ENCODE data around the gene TBX18. TPM values are rescaled to one million over a fixed set of nuclear protein-coding genes. Genes with fewer than 3 reads are reported as not detected.

TBX18 gene
- total RNA-seq, 1 donor from 2014 or later: 81.0 TPM

DNA sequence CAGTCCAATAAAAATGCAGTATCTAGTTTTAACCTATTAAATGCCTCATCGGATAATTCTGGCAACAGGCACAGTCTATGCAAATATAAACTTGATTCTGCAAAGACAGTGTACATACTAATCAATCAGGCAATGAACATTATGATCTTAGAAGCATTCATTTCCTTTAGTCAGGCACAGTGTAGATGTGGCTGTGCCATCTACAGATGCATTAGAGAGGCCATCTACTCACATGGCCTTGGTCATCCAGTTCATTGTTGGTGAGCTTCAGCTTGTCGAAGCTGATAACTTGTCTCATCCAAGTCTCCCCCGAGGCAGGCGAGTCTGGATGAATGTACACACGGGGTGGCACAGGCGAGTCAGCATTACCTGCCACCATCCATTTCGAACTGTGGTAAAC is 7.9 kb downstream of the TBX18 start:
- peak overlapping the region in 1 of 2 donors; percentile 52 for H3K4me3 ChIP-seq
- peaks cover 3 to 8% of the 10 kb centered on the region in 2 donors for H3K36me3 ChIP-seq
- TF ChIP-seq, protein P1, sequence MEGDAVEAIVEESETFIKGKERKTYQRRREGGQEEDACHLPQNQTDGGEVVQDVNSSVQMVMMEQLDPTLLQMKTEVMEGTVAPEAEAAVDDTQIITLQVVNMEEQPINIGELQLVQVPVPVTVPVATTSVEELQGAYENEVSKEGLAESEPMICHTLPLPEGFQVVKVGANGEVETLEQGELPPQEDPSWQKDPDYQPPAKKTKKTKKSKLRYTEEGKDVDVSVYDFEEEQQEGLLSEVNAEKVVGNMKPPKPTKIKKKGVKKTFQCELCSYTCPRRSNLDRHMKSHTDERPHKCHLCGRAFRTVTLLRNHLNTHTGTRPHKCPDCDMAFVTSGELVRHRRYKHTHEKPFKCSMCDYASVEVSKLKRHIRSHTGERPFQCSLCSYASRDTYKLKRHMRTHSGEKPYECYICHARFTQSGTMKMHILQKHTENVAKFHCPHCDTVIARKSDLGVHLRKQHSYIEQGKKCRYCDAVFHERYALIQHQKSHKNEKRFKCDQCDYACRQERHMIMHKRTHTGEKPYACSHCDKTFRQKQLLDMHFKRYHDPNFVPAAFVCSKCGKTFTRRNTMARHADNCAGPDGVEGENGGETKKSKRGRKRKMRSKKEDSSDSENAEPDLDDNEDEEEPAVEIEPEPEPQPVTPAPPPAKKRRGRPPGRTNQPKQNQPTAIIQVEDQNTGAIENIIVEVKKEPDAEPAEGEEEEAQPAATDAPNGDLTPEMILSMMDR (IDR thresholded peaks at IDR 0.05): no peak
- no peaks in the 10 kb centered on the region for H3K9me3 ChIP-seq
- H3K27me3 ChIP-seq: no peaks in the 10 kb centered on the region
- no peak for DNase-seq (ENCODE audit: low spot score in 2 of 2)
- peaks cover 9 to 50% of the 10 kb centered on the region in 2 donors for H3K4me1 ChIP-seq
- intact Hi-C loops (cut with DNase I): no loop called here
- peak overlapping the region; percentile 72 to 100 for H3K27ac ChIP-seq

DNA sequence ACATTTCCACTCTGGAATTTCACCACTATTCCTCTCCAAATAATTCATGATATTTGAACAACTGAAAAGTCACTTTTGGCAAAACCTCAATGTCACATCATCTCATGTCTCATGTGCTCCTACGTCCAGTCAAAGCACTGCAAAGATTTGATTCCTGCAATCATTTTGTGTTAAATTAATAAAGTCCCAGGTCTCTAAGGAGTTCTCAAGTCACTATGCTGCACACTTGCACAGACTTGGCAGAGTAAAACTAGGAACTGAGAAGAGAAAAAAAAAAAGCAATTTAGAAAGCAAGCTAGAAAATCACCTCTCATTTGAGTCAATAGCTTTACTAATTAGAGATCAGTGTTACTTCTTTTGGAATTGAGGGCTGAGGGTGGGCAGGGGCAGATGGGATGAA is 11.2 kb downstream of the TBX18 start:
- Histone ChIP-seq H3K4me3 (peak overlapping the region in 1 of 2 donors; percentile 42), H3K27me3 (no peaks in the 10 kb centered on the region), H3K9me3 (no peaks in the 10 kb centered on the region), H3K27ac (peak overlapping the region; percentile 41 to 58), H3K4me1 (peaks cover 11 to 58% of the 10 kb centered on the region in 2 donors), H3K36me3 (peaks cover 3 to 12% of the 10 kb centered on the region in 2 donors)
- intact Hi-C loops (cut with DNase I): no loop called here
- TF ChIP-seq, protein P1 (IDR thresholded peaks at IDR 0.05): no peak
- no peak for DNase-seq (ENCODE audit: low spot score in 2 of 2)

DNA sequence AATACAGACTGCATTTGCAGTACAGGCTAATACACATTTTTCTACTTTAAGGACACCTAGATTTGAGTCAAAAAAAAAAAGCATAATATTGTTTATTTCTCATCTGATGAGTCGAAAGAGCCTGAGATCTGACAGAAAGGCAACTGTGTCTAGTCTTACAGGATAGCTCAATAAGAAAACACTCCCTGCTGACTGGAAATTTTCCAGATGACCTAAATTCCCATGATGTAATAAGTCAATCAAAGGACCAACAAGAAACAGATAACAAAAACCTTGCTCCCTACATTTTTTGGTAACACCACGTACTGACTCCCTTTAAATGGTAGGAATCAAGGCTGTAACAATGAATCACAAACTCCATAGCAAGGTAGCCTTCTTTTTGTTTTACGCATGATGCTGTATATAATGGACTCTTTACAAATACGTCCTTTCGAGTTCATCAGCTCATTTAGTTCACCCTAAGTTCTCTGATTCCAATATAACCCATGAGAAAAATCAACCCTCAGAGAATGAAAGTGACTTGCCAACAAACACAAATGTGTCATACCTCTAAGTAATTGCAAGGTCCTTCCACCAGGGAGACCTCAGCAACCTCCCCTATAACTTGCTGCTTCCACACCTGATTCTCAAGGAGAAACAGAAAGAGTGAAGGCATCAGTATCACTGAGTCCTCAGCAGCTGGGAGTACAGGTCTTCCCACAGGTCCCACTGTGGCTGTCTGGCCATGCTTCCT is 12.1 kb downstream of the TBX18 start:
- H3K36me3 ChIP-seq: peaks cover 3 to 12% of the 10 kb centered on the region in 2 donors
- no peaks in the 10 kb centered on the region for H3K27me3 ChIP-seq
- TF ChIP-seq, protein P1 (IDR thresholded peaks at IDR 0.05): peak in 2 of 3 experiments; percentile 11 to 36
- intact Hi-C loops (cut with DNase I): no loop called here
- peak overlapping the region; percentile 41 to 58 for H3K27ac ChIP-seq
- no peaks in the 10 kb centered on the region for H3K9me3 ChIP-seq
- peak overlapping the region in 1 of 2 donors; percentile 42 for H3K4me3 ChIP-seq
- no peak for DNase-seq (ENCODE audit: low spot score in 2 of 2)
- H3K4me1 ChIP-seq: peaks cover 11 to 50% of the 10 kb centered on the region in 2 donors

DNA sequence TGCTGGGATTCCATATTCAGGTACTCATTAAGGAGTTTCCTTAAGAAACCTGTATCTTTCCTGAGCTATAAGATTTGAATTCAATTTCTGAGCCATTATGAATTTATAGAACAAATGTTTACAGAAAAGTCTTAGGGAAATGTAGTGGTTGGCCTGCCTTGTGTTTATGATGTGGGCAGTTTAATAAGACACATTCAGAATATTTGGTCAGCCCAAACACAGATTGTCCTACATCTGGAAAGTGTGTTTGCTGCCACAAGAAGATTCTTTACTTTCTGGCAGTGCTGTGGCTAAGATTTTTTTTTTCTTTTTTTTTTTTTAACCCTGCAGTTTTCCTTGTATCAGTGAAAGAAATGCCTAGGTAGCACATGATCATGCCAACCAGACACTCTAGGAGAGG is 15.2 kb downstream of the TBX18 start:
- H3K27me3 ChIP-seq: no peaks in the 10 kb centered on the region
- intact Hi-C loops (cut with DNase I): no loop called here
- TF ChIP-seq, protein P1 (IDR thresholded peaks at IDR 0.05): no peak
- no peak overlapping the region for H3K4me3 ChIP-seq
- H3K9me3 ChIP-seq: no peaks in the 10 kb centered on the region
- DNase-seq (ENCODE audit: low spot score in 2 of 2): no peak
- peaks cover 11 to 40% of the 10 kb centered on the region in 2 donors for H3K4me1 ChIP-seq
- H3K27ac ChIP-seq: no peak overlapping the region
- H3K36me3 ChIP-seq: peaks cover 0 to 14% of the 10 kb centered on the region in 2 donors

DNA sequence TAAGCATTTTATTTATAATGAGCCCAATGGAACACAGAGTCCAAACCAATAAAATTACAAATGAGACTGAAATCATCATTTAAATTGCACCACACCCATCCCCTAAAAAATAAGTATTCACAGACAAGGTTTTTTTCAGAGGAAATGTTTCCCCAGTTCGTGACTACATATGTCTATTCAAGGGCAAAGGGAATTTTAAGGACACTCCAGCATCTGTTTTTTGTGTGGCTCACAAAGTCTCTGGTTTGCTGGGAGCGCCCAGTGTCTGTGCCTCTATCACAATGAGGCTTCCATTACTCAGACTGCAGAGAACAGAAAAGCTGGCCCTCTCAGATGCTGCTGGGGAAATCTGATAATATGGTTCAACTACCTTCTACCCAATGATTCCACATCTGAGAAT is 16.0 kb downstream of the TBX18 start:
- Histone ChIP-seq H3K27ac (no peak overlapping the region), H3K27me3 (no peaks in the 10 kb centered on the region), H3K4me1 (peaks cover 11 to 40% of the 10 kb centered on the region in 2 donors), H3K36me3 (peaks cover 0 to 11% of the 10 kb centered on the region in 2 donors), H3K4me3 (no peak overlapping the region), H3K9me3 (no peaks in the 10 kb centered on the region)
- intact Hi-C loops (cut with DNase I): no loop called here
- TF ChIP-seq, protein P1 (IDR thresholded peaks at IDR 0.05): no peak
- DNase-seq (ENCODE audit: low spot score in 2 of 2): no peak

All from ascending aorta (tissue), 2 donors.